Measurements from ENCODE around the gene ABCG5.

DNA sequence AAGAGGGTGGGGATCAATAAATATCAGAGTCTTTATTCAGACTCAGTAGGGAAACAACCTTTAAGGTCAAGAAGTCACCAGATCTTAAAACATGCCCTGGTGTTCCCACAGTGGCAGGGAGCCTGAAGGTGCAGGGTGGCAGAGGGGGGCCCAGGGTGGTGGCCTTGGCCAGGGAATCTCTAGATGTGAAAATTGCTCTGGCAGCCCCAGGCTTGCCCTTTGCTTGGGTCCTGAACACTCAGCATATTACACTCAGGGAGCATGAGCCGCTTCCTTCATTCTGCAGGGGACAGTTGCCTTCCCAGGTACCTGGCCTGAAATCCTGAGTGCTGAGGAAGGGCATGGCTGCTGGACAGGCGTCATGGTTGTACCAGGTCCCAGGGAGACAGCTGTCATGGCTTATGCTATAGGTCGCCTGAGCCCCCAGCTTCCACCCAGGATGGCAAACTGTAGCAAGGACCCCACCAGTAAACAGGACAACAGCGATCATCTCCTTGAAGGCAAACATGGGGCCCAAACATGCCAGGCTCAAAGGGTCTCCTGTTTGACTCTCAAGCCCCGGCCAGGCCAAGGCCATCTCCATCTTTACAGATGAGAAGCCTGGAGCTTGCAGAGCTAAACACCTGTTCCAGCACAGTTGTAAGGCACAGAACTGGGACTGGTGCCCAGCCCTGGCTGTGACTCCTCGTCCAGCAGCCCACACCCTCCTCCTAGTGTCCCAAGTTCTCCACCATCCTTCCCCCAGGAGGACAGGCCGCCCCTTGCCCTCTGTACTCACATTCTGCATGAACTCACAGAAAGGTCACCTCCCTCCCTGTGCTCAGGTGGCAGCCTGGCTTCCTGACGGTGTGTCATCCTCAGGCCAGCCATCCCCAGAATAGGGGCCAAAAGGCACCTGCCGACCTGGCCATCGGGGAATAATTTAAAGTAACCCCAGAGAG is 14.8 kb upstream of the ABCG5 start:
- no peak for TF ChIP-seq POLR2AphosphoS5 (IDR thresholded peaks at IDR 0.05; ENCODE audit: low read depth)
- TF ChIP-seq, protein P1, sequence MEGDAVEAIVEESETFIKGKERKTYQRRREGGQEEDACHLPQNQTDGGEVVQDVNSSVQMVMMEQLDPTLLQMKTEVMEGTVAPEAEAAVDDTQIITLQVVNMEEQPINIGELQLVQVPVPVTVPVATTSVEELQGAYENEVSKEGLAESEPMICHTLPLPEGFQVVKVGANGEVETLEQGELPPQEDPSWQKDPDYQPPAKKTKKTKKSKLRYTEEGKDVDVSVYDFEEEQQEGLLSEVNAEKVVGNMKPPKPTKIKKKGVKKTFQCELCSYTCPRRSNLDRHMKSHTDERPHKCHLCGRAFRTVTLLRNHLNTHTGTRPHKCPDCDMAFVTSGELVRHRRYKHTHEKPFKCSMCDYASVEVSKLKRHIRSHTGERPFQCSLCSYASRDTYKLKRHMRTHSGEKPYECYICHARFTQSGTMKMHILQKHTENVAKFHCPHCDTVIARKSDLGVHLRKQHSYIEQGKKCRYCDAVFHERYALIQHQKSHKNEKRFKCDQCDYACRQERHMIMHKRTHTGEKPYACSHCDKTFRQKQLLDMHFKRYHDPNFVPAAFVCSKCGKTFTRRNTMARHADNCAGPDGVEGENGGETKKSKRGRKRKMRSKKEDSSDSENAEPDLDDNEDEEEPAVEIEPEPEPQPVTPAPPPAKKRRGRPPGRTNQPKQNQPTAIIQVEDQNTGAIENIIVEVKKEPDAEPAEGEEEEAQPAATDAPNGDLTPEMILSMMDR (IDR thresholded peaks at IDR 0.05; ENCODE audit: insufficient read depth, low read length), result no peak
- TF ChIP-seq, protein P2, sequence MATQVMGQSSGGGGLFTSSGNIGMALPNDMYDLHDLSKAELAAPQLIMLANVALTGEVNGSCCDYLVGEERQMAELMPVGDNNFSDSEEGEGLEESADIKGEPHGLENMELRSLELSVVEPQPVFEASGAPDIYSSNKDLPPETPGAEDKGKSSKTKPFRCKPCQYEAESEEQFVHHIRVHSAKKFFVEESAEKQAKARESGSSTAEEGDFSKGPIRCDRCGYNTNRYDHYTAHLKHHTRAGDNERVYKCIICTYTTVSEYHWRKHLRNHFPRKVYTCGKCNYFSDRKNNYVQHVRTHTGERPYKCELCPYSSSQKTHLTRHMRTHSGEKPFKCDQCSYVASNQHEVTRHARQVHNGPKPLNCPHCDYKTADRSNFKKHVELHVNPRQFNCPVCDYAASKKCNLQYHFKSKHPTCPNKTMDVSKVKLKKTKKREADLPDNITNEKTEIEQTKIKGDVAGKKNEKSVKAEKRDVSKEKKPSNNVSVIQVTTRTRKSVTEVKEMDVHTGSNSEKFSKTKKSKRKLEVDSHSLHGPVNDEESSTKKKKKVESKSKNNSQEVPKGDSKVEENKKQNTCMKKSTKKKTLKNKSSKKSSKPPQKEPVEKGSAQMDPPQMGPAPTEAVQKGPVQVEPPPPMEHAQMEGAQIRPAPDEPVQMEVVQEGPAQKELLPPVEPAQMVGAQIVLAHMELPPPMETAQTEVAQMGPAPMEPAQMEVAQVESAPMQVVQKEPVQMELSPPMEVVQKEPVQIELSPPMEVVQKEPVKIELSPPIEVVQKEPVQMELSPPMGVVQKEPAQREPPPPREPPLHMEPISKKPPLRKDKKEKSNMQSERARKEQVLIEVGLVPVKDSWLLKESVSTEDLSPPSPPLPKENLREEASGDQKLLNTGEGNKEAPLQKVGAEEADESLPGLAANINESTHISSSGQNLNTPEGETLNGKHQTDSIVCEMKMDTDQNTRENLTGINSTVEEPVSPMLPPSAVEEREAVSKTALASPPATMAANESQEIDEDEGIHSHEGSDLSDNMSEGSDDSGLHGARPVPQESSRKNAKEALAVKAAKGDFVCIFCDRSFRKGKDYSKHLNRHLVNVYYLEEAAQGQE (IDR thresholded peaks at IDR 0.05; ENCODE audit: insufficient replicate concordance, low read depth), result no peak

Data from HL-60 (cell line).